A673 (cell line): Measurements from ENCODE around the gene TGM6. TPM values are rescaled to one million over a fixed set of nuclear protein-coding genes. Genes with fewer than 3 reads are reported as not detected.

Source experiments
- BruUV-seq: library from RNA; stranded (reverse); fragments of 400-500 nt; replicated peaks from 2 replicates; lab custom pipeline; 2021; lab: Mats Ljungman, UMichigan
- CTCF ChIA-PET: fragments of 300-600 bp; sonication (Branson Sonifier 250); formaldehyde crosslinking; loops from one replicate; lab custom pipeline; 2022; ENCODE audit warnings: antibody characterized with exemption; lab: Charles Lee
- POLR2A ChIA-PET: fragments of 300-600 bp; sonication (Branson Sonifier 250); formaldehyde crosslinking; loops from one replicate; lab custom pipeline; 2022; ENCODE audit warnings: antibody characterized with exemption; ENCODE audit not compliant: low non-redundant PET; lab: Charles Lee
- DNase-seq: peaks from one replicate; pipeline ENCODE4 v3.0.0-alpha.2; 2015; ENCODE audit warnings: low spot score
- H3K27ac ChIP-seq: fragments of 200-600 bp; sonication (generic); 2 replicates; pipeline ENCODE4 v1.5.1; 2016; ENCODE audit warnings: mixed run types, low read depth, mild to moderate bottlenecking, mixed read lengths, antibody characterized with exemption, low read length; ENCODE audit not compliant: poor library complexity, severe bottlenecking
- H3K27me3 ChIP-seq: fragments of 200-600 bp; sonication (generic); replicated peaks from 2 replicates; pipeline ENCODE4 v1.6.1; 2017; ENCODE audit warnings: mixed run types, low read depth, mild to moderate bottlenecking, mixed read lengths, antibody characterized with exemption, low read length; ENCODE audit not compliant: insufficient read depth, poor library complexity
- H3K36me3 ChIP-seq: fragments of 200-600 bp; sonication (generic); 2 replicates; pipeline ENCODE4 v1.6.1; 2016; ENCODE audit warnings: mixed run types, mild to moderate bottlenecking, mixed read lengths, antibody characterized with exemption, low read length; ENCODE audit not compliant: insufficient read depth, poor library complexity, severe bottlenecking
- H3K4me1 ChIP-seq: fragments of 200-600 bp; sonication (generic); 2 replicates; pipeline ENCODE4 v1.6.1; 2017; ENCODE audit warnings: mixed run types, mild to moderate bottlenecking, mixed read lengths, antibody characterized with exemption, low read length; ENCODE audit not compliant: insufficient read depth, poor library complexity, severe bottlenecking
- H3K4me3 ChIP-seq: fragments of 200-600 bp; sonication (generic); 2 replicates; pipeline ENCODE4 v1.5.1; 2016; ENCODE audit warnings: low read depth, mixed run types, mild to moderate bottlenecking, mixed read lengths, low read length; ENCODE audit not compliant: poor library complexity, severe bottlenecking
- H3K9me3 ChIP-seq: fragments of 200-600 bp; sonication (generic); 2 replicates; pipeline ENCODE4 v1.6.1; 2016; ENCODE audit warnings: mixed run types, low read depth, mild to moderate bottlenecking, mixed read lengths, antibody characterized with exemption, low read length; ENCODE audit not compliant: poor library complexity, severe bottlenecking
- CTCF ChIP-seq: fragments of 300-800, 200-600 bp; sonication (generic); conservative IDR thresholded peaks from 2 replicates; pipeline ENCODE4 v1.5.1; 2017; ENCODE audit warnings: low read depth, mild to moderate bottlenecking, antibody characterized with exemption, low read length, moderate library complexity, mixed read lengths
- EZH2 ChIP-seq: fragments of 200-600 bp; sonication (generic); IDR thresholded peaks from 2 replicates; pipeline ENCODE4 v1.6.1; 2017; ENCODE audit warnings: borderline replicate concordance, low read depth, mild to moderate bottlenecking, mixed read lengths, antibody characterized with exemption, low read length; ENCODE audit not compliant: poor library complexity, severe bottlenecking
- intact Hi-C: fragments of 100-400 bp; cut with micrococcal nuclease; formaldehyde crosslinking; loops from one replicate; pipeline ENCODE4 v1.10.0; 2022; ENCODE audit not compliant: unreplicated experiment
- total RNA-seq: library from RNA; stranded (reverse); gene quantifications from 2 replicates; pipeline ENCODE4 v1.2.3, GENCODE V29; 2021

Gene TGM6
- total RNA-seq, 1 experiment from 2014 or later: not detected

GRCh38 chr20:2336471-2336870 is 44.2 kb upstream of the TGM6 start:
- no TSS peak for BruUV-seq
- POLR2A ChIA-PET: no interaction called here
- no peak for DNase-seq
- peaks cover 10% of the 10 kb centered on the region for H3K27me3 ChIP-seq
- CTCF ChIA-PET: no interaction called here
- no peak overlapping the region for H3K27ac ChIP-seq
- intact Hi-C loops: no loop called here
- H3K4me3 ChIP-seq: no peak overlapping the region
- H3K9me3 ChIP-seq: no peaks in the 10 kb centered on the region
- H3K36me3 ChIP-seq: no peaks in the 10 kb centered on the region
- no peaks in the 10 kb centered on the region for H3K4me1 ChIP-seq
- no peak for TF ChIP-seq CTCF
- no peak for TF ChIP-seq EZH2

DNA sequence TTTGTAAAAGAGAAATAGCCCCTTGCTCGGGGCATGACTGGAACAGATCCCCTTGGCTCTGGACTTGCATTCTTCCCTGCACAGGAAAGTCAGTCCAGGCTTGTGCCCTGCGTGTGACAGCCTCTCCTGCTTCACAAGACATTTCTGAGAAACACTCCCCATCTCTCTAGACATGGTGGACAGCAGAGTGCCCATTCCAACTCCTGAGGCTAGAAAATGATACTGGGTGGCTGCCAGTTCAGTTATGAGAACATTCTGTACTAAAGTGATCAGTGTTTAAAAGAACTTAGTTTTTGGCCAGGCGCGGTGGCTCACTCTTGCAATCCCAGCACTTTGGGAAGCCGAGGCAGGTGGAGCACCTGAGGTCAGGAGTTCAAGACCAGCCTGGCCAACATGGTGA is 43.6 kb upstream of the TGM6 start:
- Histone ChIP-seq H3K4me1 (no peaks in the 10 kb centered on the region), H3K36me3 (no peaks in the 10 kb centered on the region), H3K27me3 (peaks cover 7% of the 10 kb centered on the region), H3K9me3 (no peaks in the 10 kb centered on the region), H3K27ac (no peak overlapping the region), H3K4me3 (no peak overlapping the region)
- intact Hi-C loops: no loop called here
- ChIA-PET POLR2A (no interaction called here), CTCF (no interaction called here)
- DNase-seq: no peak
- no peak for TF ChIP-seq EZH2
- TF ChIP-seq CTCF: no peak
- no TSS peak for BruUV-seq

GRCh38 chr20:2338411-2339066 is 42.2 kb upstream of the TGM6 start:
- no peaks in the 10 kb centered on the region for H3K9me3 ChIP-seq
- H3K27me3 ChIP-seq: peaks cover 3% of the 10 kb centered on the region
- CTCF ChIA-PET: no interaction called here
- DNase-seq: no peak
- no peaks in the 10 kb centered on the region for H3K4me1 ChIP-seq
- POLR2A ChIA-PET: no interaction called here
- H3K36me3 ChIP-seq: no peaks in the 10 kb centered on the region
- no peak overlapping the region for H3K4me3 ChIP-seq
- no TSS peak for BruUV-seq
- H3K27ac ChIP-seq: no peak overlapping the region
- intact Hi-C loops: no loop called here
- TF ChIP-seq EZH2 (no peak), CTCF (no peak)
